ENCODE measurements around the gene ARID3C.

The ARID3C gene

DNA sequence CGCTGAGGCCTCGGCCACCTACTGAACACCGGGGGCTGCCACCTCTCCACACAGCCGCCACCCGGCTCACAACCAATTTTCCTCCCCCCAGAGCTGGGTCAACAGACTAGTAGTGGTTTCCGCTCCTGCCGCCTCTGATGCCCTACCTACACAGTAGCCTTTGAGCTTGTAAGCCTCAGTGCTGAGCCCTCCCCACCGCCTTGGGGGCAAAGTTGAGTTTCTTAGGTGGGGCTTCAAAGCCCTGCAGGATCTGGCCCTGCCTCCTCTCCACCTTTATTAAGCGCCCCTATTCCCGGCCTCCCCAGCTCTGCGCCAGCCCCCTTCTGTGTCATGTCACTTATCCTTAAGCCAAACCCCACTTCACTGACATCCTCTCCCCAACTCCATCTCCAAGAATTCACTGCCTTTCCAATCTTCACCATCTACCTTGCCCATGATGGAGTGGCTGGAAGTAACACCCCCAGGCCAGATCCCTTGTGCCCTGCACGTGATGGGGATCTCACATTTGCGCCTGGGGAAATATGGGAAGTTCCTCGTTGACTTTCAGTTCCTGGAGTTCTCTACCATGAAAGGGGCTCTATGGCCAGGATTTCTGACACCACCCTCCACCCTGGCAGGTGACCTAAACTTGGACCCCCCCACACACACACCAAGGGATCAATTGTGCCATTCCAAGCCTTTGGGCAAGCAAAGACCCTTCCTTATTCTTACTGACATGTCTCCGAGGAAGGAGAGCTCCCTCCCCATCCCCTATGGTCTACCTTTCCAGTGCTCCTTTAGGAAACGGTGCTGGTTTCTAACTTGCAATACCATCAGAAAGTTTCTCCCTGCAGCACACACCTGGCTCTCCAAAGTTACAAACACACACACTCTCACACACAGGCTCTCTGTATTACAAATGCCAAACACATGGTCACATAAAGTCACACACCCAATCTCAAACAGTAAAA is 36.7 kb downstream of the ARID3C start:
- DNase-seq = no peak

DNA sequence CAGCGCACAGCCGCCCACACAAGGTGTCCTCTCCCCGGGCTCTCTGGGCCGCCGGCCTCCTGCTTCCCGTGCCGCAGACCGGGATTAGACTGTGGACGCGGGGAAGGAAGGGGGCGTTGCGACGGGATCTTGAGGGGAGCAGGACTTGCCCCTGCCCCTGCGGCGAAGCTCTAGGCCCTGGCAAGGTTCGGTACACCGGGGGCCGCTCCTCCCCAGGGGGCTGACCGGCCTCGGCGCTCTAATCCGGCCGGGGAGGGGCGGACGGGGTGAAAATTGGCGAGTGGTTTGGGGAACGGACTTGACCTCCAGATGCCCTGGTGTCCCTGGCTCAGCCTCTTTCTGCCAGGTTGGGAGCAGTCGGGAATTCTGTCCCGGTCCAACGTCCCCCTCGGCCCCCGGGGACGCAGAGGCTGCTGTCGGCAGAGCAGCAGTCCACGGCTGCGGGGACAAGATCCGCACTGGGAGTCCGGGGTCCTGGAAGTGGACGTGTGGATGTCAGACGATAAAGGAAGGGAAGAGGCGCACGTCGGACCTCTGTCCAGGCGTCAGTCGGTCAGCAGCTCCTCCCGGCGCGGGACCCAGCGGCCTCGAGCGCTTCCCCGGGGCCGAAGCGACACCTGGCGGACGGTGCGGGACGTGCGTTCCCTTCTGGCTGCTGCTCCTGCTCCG is 37.5 kb downstream of the ARID3C start:
- peak; percentile 73 for DNase-seq

GRCh38 chr9:34590381-34591247 is 38.3 kb downstream of the ARID3C start:
- no peak for DNase-seq

DNA sequence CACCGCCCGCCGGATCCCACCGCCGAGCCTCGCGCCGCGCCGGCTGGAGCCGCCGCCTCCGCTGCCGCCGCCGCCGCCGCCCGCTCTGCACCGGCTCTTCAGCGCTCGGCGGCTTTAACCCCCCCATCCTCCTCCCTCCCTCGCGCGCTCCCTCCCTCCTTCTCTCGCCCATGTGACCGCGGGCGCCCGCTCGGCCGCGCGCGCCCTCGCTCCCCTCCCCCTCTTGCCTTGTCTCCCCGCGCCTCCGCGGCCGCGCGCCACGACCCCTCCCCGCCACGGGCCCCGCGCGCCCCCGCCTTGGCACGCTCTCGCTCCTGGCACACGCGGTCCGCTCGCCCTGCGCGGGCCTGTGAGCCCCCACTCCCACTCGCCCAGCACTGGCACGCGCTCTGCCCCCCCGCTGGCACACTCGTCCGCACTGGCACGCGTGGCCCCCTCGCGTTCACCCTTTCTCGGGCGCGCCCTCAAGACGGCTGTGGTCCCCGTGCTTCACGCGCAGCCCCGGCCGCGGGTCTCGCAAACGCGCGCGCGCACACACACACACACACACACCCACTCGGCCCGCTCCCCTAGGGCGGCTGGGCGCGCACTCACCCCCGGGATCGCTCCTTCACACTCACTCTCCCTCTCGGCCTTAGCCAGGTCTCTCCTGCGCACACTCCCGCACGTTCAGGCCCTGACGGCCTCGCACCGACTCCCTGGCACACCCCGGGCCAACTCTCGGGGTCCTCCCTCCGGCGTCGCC is 39.1 kb downstream of the ARID3C start, which contains the start of gene CNTFR:
TSS of gene CNTFR (minus strand) at position 89 of the 745 bp plus-strand sequence. CDS start 20,743 bp downstream, outside the sequence.
- no peak for DNase-seq

GRCh38 chr9:34588671-34589635 is 39.9 kb downstream of the ARID3C start:
- no peak for DNase-seq

GRCh38 chr9:34587271-34587670 is 41.6 kb downstream of the ARID3C start:
- DNase-seq = no peak

GRCh38 chr9:34585946-34586669 is 42.8 kb downstream of the ARID3C start:
- no peak for DNase-seq

- no peak for DNase-seq
These were observed 43.9 kb downstream of the ARID3C start for GRCh38 chr9:34584970-34585369.

DNA sequence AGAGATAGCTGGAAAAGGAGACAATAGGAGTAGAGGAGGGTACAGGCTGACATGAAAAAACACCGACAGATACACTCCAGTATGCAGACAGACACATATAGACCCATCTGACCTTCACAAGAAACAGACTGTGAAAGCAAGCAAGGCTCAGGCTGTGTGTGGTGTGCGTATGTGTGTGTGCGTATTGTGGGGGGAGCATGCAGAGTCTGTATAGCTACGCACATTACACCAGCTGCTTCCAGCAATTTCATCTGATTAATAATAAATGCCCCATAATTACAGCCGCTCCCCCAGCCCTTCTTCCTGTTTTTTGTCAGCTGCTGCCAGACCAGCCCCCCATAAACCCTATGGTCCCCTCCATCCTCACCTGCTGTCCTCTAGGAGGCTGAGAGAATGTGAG is 46.1 kb downstream of the ARID3C start:
- no peak for DNase-seq

DNA sequence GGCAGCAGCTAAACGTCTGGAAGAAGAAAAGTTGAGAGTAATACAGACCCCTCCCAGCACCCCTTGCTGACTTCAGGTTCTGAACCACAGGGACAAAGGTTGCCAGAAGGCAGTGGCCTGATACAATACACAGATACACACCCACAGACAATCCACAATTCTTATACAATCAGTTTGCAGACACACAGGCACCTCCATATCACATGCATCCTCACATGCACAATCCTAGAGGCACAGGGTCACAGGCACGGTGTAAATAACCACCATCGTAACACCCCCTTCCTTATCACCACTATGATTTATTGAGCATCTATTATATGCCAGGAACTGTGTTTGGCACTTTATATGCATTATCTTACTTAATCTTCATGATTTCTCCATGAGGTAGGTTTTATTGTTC is 47.5 kb downstream of the ARID3C start:
- DNase-seq = no peak

GRCh38 chr9:34580358-34580757 is 48.5 kb downstream of the ARID3C start:
- no peak for DNase-seq

DNA sequence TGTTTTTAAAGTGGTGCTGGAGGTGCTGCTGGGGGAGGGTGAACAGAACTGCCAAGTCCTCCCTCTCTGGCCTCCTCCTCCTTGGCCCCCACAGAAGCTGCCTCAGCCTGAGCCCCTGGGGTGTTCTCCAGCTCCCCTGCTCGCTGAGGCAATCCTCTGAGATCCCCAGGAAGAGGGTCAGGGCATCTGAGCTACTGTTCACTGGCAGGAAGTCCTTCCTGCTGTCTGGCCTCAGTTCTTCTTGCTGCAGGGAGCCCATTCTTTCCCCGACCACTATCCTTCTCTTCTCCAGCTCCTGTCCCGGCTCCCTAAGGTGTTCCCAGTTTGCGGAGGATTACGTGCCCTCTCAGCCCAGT is 49.1 kb downstream of the ARID3C start:
- DNase-seq = no peak

DNA sequence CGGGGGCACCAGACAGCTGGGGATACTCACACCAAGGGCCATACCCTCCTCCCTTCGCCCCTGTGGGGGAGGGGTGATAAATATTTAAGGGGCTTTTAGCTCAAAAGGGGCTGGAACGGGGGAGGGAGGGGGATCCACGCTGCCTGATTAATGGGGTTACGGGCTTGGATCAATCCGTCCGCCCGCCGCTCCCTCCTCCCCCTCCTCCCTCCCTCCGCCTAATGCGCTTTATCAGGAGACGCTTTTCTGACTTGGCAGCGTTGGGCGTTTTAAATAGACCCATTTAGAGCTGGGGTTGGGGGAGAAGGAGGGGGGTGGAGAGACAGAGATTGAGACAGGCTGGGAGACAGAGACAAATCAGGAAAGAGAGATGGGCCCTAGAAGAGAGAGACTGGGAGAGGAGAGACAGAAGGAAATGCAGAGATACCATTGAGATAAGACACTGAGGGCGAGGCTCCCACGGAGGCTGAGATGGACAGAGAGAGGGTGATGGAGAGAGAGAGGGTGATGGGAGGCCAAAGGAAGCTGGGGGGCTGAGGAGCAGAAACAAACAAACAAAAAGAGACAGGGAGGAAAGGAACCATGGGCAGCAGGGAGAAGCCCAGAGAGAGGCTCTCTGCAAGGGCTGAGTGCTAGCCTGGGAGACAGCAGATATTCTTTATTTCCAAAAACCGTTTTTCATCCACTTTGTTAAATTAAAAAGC is 49.6 kb downstream of the ARID3C start:
- DNase-seq = no peak

- no peak for DNase-seq
These were observed 50.4 kb downstream of the ARID3C start for GRCh38 chr9:34578241-34579103.

- DNase-seq = no peak
These were observed 51.2 kb downstream of the ARID3C start for GRCh38 chr9:34577400-34578240.

GRCh38 chr9:34576597-34577399 is 52.1 kb downstream of the ARID3C start:
- no peak for DNase-seq
